Fibroblast of villous mesenchyme (primary cell): ENCODE data around the gene SSR3. TPM values are rescaled to one million over a fixed set of nuclear protein-coding genes. Genes with fewer than 3 reads are reported as not detected.

Source experiments
- DNase-seq: peaks from one replicate; pipeline ENCODE4 v3.0.0-alpha.2; 2010; ENCODE audit warnings: low read depth
- H3K4me3 ChIP-seq: 2 replicates; pipeline ENCODE4 v1.5.1; 2011; ENCODE audit warnings: low read depth, mild to moderate bottlenecking, low read length
- CTCF ChIP-seq: IDR thresholded peaks from 2 replicates; pipeline ENCODE4 v1.5.1; 2012; ENCODE audit warnings: low read depth, mild to moderate bottlenecking, low read length; ENCODE audit not compliant: insufficient read depth
- total RNA-seq: library from RNA; depleted of rRNA; stranded (reverse); fragments of >200 nt; gene quantifications from 2 replicates; pipeline ENCODE4 v1.2.3, GENCODE V29; 2012

Gene SSR3
- 341 and 446 TPM in 2 replicates for total RNA-seq

- DNase-seq, result peak; percentile 100
- H3K4me3 ChIP-seq, result peak within 1 kb of the TSS; percentile 90
- peak; percentile 1 for TF ChIP-seq CTCF
These were observed at the start of gene SSR3 for GRCh38 chr3:156554842-156555687. SSR3 (minus strand) TSS chr3:156555117; CDS start chr3:156555089, 28 bp downstream.

- no peak for TF ChIP-seq CTCF
- H3K4me3 ChIP-seq, result no peak overlapping the region
- DNase-seq, result no peak
These were observed 49.2 kb upstream of the SSR3 start for GRCh38 chr3:156604064-156604641.

- DNase-seq, result no peak
- no peak for TF ChIP-seq CTCF
- no peak overlapping the region for H3K4me3 ChIP-seq
These were observed 48.6 kb upstream of the SSR3 start for GRCh38 chr3:156603379-156604017.

DNA sequence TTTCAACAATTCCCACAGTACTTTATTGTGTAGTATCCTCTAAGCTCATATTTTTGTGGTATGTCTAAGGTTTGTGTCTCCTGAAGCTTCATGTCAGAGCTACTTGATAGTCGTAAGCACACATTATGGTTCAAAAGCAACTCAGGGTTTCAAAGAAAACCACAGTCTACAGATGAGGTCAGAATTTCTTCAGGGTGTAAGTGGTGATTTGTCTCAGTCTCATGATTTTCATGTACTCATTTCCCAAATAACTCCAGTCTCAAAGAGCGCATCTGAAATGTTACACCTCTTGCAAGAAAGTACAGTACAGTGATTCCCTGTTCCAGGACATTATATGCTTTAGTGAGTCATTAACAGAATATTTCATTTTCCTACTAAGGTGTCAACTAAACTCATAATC is 47.5 kb upstream of the SSR3 start:
- no peak overlapping the region for H3K4me3 ChIP-seq
- TF ChIP-seq CTCF, result no peak
- DNase-seq, result peak; percentile 37

GRCh38 chr3:156601497-156601896 is 46.6 kb upstream of the SSR3 start:
- H3K4me3 ChIP-seq, result no peak overlapping the region
- TF ChIP-seq CTCF, result no peak
- DNase-seq, result no peak

DNA sequence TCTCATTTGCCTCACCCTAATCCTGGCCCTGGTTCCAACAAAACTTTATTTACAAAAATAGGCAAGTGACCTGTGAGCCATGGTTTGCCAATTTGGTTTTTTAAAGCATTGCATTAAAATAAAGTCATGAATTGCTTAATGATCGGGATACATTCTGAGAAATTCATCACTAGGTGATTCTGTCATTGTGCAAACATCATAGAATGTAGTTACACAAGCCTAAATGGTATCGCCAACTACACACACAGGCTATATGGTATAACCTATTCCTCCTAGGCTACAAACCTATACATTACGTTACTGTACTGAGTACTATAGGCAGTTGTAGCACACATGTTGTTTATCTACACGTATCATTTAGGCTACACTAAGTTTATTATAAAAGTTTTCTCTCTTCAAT is 45.9 kb upstream of the SSR3 start:
- no peak for DNase-seq
- H3K4me3 ChIP-seq, result no peak overlapping the region
- TF ChIP-seq CTCF, result no peak
